ENCODE measurements around the gene ENAM. TPM values are rescaled to one million over a fixed set of nuclear protein-coding genes. Genes with fewer than 3 reads are reported as not detected.
A peak's percentile ranks its signal among the peaks of the same experiment; 100 is the strongest.

ENAM gene
- total RNA-seq, 2 donors from 2014 or later, result 8.9 to 13.5 TPM

DNA sequence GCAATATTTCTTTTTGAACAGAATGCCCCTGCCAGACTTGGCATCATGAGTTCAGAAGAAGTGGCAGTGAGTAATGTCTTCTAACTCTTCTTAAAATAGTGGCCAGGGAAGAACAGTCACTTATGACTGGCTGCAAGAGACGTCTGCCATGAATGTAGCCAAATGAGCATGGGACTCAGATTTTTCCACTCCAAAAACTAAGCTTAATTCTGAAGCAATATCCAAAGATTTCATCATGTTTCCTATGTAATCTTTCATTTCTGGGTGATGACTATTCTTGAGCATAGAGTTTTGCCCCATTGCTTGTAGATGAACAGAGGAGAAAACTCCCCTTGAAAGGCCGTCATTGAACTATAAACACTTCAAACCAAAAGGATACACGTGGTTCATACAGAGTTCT is 24.7 kb upstream of the ENAM start:
- H3K27me3 ChIP-seq, result no peaks in the 10 kb centered on the region
- H3K4me1 ChIP-seq, result no peaks in the 10 kb centered on the region
- no peak overlapping the region for H3K4me3 ChIP-seq
- no peak for DNase-seq (ENCODE audit: low spot score)
- no peak overlapping the region for H3K27ac ChIP-seq
- H3K36me3 ChIP-seq, result no peaks in the 10 kb centered on the region
- H3K9me3 ChIP-seq, result no peaks in the 10 kb centered on the region
- TF ChIP-seq, protein P1, sequence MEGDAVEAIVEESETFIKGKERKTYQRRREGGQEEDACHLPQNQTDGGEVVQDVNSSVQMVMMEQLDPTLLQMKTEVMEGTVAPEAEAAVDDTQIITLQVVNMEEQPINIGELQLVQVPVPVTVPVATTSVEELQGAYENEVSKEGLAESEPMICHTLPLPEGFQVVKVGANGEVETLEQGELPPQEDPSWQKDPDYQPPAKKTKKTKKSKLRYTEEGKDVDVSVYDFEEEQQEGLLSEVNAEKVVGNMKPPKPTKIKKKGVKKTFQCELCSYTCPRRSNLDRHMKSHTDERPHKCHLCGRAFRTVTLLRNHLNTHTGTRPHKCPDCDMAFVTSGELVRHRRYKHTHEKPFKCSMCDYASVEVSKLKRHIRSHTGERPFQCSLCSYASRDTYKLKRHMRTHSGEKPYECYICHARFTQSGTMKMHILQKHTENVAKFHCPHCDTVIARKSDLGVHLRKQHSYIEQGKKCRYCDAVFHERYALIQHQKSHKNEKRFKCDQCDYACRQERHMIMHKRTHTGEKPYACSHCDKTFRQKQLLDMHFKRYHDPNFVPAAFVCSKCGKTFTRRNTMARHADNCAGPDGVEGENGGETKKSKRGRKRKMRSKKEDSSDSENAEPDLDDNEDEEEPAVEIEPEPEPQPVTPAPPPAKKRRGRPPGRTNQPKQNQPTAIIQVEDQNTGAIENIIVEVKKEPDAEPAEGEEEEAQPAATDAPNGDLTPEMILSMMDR (IDR thresholded peaks at IDR 0.05), result no peak

DNA sequence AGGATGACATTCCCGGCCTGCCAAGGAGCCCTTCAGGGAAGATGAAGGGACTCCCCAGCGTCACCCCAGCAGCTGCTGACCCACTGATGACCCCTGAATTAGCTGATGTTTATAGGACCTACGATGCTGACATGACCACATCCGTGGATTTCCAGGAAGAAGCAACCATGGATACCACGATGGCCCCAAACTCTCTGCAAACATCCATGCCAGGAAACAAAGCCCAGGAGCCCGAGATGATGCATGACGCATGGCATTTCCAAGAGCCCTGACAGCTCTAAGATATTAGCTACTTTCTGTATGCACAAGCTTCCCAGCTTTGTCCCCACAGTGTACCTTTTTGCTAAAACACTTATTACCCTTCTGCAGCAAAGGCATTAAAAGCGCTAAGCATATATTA is 22.1 kb upstream of the ENAM start:
- Histone ChIP-seq H3K27ac (no peak overlapping the region), H3K9me3 (no peaks in the 10 kb centered on the region), H3K36me3 (no peaks in the 10 kb centered on the region), H3K27me3 (no peaks in the 10 kb centered on the region), H3K4me1 (no peaks in the 10 kb centered on the region), H3K4me3 (no peak overlapping the region)
- DNase-seq (ENCODE audit: low spot score), result no peak
- TF ChIP-seq, protein P1 (IDR thresholded peaks at IDR 0.05), result no peak

DNA sequence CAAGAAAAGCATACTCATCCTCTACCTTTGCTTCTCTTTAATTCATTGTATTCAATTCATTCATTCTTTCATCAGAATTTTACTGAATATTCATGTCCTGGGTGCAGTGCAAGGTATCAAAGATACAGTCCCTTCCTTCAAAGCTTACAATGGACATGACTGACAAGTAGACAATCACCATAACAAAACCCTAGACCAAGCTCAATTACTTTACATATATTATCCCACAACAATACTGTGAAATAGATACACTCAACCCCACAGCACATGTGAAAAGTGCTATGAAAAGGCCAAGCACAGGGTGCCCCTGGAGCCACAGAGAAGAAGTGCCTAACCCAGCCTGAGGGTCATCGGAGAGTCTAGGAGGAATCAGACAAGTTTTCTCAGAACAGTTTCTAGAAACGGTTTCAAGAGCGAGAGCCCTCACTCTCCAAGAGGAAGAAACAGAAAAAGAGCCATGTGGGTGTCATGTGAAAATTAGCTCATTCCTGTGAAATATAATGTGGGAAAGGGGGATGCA is 21.1 kb upstream of the ENAM start:
- no peak overlapping the region for H3K4me3 ChIP-seq

DNA sequence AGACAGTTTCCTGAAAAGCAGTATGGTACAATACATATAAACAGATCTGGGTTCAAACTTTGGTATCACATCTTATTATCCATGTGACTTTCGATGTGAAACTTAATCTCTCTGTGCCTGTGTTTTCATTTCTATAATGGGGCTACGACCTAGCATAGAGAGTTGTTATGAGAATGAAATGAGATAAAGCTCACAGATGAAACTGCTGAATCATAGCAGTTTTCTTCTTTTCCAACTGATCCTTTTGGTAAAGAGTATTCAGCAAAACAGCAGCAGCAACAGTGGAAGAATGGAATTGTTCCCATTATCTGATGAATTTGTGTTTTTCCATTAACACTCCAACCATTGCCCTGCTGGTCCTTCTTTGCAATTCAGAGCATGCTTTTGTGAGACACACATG is 20.2 kb upstream of the ENAM start:
- DNase-seq (ENCODE audit: low spot score), result no peak
- no peaks in the 10 kb centered on the region for H3K27me3 ChIP-seq
- TF ChIP-seq, protein P1 (IDR thresholded peaks at IDR 0.05), result no peak
- H3K4me3 ChIP-seq, result no peak overlapping the region
- no peaks in the 10 kb centered on the region for H3K4me1 ChIP-seq
- no peak overlapping the region for H3K27ac ChIP-seq
- no peaks in the 10 kb centered on the region for H3K9me3 ChIP-seq
- no peaks in the 10 kb centered on the region for H3K36me3 ChIP-seq

More for the DNA sequence above, 21.1 kb upstream of the ENAM start:
- Histone ChIP-seq H3K27ac (no peak overlapping the region), H3K9me3 (no peaks in the 10 kb centered on the region), H3K36me3 (no peaks in the 10 kb centered on the region), H3K4me1 (no peaks in the 10 kb centered on the region), H3K27me3 (no peaks in the 10 kb centered on the region)
- DNase-seq (ENCODE audit: low spot score), result no peak
- TF ChIP-seq, protein P1 (IDR thresholded peaks at IDR 0.05), result no peak

DNA sequence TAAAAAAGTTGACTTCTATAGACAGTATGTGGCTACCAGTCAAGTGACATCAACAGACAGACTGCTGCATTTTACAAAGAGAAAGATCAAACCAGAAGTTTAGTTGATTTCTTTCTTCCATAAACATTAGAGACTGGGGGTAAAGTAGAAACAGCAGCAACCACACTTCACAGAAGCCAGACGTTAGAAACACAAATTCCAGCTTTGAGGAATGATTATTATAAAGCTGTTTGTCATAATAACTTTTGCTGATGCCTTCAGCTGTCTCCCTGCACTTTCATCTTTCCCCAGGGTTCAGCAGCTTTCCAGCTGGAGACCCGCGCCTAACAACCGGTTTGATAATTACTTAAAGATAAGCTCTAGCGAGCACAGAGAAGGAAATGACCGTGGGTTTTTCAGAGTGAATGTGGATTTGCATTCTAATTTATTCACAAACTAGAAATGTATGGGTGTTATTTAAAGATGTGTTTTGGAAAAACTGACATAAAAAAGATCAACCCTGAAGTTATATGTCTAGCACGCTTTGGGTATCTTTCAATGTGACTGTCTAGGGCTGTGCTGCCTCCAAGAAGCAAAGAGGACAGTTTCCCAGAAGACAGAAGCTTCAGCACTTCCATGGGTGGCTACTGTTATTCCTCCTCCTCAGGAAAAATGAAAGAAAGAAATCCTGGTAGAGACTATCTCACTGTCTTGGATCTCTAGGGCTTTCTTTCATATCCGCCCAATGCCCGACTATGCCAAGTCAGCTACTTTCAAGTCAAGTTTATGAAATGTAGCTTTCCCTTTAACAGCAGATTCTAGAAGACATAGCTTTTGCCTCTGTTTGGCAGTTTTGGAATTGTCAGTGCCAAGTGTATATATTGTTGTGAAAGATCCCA is 15.0 kb upstream of the ENAM start:
- no peaks in the 10 kb centered on the region for H3K4me1 ChIP-seq
- H3K27me3 ChIP-seq, result no peaks in the 10 kb centered on the region
- TF ChIP-seq, protein P1 (IDR thresholded peaks at IDR 0.05), result no peak
- H3K36me3 ChIP-seq, result no peaks in the 10 kb centered on the region
- H3K4me3 ChIP-seq, result peak overlapping the region in 1 of 2 donors; percentile 17
- DNase-seq (ENCODE audit: low spot score), result no peak
- H3K9me3 ChIP-seq, result no peaks in the 10 kb centered on the region
- no peak overlapping the region for H3K27ac ChIP-seq

Measured in right atrium auricular region (tissue), 2 donors.